Nucleus accumbens (tissue), 56 donors: ENCODE data around the gene CCNJ.
A peak's percentile ranks its signal among the peaks of the same experiment; 100 is the strongest.

Experiments used
- DNase-seq, 56 donors: peaks; one replicate each; lab custom pipeline; 2025; lab: John Stamatoyannopoulos, UW

The CCNJ gene

DNA sequence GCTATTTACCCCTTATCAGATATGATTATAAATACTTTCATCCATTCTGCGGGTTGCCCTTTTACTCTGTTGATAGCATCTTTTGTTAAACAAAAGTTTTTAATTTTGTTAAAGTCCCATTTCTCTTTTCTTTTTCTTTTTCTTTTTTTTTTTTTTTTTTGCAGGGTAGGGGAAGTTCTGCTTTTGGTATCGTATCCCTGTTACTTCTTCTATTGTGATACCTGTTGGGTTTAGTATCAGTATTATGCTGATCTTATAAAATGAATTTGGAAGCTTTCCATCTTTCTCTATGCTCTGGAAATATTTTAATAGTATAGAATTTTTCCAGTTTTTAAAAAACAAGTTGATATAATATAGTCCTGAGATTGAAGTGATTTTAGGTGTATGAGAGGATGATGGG is 6.0 kb downstream of the CCNJ start:
- no peak for DNase-seq

DNA sequence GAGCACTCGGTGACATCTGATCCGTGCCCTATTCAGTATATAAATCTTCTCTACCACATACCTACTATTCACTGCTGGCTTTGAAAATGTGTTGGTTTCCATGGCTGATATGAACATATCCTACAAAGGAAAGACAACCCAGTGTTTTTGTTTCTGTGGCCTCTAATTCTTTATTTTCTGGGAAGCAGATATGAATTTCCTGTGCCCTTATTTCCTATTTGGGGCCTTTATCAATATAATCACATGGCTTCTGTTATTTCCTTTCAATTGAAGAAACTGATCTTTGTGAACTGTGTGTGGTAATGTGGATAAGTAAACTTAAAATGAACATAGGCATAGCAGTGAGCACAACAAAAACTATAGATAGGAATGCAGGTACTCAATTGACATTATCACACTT is 10.6 kb downstream of the CCNJ start:
- DNase-seq = no peak

DNA sequence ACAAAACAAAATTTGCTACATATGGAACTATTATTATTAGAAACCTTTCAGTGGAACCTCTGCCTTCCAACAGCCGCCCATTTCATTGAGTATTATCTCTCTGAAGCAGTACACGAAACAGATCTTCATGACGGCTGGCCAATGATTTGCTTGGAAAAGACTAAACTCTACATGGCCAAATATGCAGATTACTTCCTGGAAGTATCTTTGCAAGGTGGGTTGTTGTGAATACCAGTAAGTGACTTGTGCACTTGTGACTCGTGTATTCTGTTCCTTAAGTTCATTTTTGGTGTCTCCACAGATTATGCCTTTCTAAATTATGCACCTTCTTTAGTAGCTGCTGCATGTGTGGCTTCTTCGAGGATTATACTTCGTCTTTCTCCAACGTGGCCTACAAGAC is 13.4 kb downstream of the CCNJ start:
- no peak for DNase-seq

DNA sequence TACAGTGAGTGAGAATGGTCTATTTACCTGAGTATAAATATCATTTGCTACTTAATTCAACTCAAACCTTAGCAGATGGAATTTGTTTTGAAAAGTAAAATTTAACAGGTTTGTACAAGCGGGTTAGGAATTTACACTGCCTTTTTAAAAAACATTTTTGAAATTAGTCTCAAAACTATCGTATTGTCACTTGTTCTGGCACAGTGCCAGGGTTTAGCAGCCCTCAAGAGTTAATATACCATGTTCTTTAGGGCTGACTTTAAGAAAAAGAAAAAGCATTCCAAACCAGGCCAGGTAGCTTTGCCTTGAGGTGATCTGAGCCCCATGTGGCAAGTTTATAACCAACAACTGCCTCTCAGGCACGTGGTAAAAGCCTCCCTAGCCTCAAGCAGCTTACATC is 17.8 kb downstream of the CCNJ start:
- no peak for DNase-seq

DNA sequence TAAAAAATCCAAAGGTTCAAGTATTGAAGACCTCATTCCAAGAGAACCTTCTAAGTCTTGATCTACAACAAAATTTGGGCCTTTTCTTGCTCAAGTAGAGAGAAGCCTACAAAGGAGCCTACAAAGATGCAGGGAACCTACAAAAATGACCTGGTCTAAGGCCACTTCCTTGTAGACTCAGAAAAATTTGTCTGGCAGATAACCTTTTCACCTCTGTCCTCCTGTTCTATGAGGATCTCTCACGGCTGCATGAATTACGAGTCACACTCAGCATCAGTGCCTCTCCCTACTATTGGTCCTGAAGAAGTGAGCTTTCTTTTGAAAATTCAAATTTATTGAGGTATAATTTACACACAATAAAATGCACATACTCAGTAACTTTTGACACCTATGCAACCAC is 29.3 kb downstream of the CCNJ start:
- no peak for DNase-seq

DNA sequence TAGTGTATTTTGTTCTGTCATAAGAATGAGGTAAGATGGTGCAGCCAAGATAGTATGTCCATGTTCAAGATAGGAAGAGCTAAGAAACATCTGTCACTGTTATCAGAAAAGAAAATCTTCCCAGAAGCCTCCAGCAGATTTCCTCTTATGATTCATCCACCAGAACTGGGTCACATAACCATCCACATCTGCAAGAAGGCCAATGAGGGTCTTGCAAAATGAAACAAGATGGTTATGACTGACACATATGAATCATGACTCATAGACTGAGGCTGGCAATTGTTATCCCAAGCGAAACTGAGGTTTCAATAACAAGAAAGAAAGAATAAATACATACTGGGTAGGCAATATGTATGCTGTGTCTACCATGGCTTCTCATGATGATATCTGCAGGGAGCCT is 30.3 kb downstream of the CCNJ start:
- DNase-seq = no peak

DNA sequence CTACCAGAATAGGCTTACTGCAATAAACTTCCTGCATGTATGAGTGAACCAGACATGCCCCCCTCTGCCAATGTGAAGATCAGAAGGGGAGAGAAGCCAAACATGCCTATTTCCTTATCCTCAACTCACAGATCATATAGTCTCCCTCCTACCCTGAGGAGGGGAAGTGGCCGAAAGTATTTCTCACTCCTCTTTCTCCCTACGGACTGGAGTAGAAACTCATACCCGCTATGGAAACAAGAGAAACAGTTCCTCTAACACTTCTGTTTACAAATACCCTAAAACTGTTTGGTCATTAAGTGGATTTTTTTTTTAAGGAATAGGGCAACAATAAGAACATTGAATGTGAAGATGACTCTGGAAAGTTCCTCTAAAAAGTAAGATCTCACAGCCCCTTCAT is 31.4 kb downstream of the CCNJ start:
- no peak for DNase-seq

DNA sequence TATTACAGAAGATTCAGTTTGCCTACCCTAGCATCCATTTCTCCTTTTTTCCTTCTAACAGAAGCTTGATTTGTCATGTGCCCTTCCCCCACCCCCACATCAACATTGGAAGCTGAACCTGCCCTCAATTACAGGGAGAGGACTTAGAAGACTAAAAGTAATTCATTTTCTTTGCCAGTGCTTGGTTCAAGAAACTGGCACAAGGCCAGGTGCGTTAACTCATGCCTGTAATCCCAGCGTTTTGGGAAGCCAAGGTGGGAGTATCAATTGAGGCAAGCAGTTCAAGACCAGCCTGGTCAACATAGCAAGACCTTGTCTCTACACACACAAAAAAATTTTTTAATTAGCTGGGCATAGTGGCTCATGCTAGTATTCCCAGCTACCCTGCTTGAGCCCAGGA is 32.6 kb downstream of the CCNJ start:
- DNase-seq = peak in 1 of 56 donors; percentile 2

DNA sequence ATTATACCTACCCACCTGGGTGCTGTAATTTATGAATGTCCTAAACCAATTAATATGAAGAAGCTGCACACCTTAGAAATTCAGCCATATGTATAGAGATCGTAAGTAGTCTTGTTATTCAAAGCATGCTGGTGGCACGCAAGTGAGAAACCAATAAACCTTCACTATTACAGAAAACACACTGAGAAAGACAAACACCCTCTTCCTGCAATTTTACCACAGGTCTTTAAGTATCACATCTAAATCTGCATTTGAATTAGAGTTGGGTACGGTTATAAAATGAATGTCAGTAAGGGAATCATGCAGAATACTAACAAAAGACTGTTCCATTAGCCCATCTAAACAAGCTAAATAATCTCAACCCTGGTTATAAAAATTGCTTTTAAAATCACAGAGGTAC is 33.8 kb downstream of the CCNJ start:
- DNase-seq = no peak

DNA sequence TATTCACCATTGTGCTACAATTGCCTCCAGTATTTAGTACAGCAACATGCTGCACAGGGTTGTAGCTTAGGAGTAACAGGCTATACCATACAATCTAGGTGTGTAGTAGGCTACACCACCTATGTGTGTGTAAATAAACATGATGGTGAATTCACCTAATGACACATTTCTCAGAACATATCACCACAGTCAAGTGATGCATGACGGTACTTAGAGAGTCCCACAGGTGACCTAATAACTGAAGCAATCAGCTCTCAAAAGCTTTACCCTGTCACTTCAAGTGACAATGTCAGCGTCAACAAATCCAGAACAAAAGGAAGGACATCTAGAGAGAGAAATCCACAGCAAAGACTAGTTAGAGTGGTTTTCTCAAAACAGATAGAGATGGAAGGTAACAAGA is 38.8 kb downstream of the CCNJ start:
- DNase-seq = no peak

DNA sequence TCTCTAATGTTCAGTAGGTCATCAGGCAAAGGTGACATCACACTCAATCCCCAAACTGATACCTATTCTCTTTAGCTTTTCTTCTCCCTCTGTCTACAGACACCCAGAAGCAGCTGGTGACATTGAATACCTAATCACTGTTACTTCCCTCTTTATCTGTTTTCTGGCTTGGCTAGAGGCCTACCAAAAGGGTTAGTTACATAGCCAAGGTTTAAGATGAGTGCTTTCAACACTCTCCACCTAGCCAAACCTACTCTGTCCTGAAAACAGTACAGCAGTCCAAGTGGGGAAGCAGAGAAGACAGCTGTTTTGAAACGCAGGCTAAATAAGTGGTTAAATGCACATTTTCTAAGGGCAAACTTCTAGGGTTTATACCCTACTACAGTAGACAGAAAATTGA is 39.4 kb downstream of the CCNJ start:
- DNase-seq = no peak

DNA sequence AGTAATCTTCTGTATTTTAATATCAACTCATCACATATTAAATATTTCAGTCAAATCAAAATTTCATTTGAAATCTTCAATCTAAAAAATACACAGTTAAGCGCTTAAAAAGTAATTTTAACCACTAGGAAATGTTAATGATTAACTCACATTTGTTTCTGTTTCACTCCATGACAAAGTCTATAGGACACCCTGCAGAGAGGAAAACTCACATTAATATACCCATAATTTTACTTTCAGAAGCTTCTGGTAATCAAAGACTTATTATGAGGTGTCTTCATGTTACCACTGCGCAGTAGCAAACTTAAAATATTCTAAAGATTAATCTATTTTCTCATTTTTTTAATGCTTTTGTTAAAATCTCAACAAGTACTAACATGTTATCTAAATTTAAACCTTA is 45.7 kb downstream of the CCNJ start:
- no peak for DNase-seq

DNA sequence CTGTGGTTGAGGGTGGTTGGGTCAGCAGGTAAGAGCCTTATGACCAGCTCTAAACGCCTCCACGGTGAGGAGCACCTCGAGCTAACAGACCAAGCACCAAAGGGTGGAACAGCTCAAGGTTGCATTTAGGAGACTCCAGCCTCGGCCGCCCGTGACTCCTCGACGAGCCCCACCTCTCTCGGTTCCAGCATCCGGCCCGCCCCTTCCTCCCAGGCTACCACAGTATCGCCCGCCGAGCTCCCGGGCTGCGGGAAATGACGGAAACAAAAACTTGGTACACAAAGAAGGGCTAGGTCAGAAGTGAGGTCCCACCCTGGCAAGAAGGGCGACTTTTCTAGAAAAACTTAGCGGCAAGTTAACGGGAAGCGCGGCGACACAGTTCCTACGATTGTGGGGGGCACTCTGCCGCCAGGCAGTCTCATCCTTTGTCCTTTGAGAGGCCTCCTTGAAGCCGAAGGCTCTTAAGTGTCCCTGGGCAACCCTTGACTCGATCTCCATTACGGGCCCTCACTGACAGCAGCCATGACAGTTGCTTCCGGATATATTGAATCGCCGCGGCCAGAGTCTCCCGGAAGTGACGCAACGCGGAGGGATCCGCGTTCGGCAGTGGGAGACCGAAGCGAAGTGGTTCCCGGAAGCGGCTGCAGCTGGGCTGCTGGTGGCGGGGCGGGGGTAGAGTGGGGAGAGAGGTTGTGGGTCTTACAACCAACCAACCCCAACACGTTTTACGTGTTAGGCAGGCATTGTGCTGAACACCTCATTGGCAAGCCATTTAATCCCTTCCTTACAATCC is 46.5 kb downstream of the CCNJ start:
- peak; percentile 25 to 93 (median 82) for DNase-seq

DNA sequence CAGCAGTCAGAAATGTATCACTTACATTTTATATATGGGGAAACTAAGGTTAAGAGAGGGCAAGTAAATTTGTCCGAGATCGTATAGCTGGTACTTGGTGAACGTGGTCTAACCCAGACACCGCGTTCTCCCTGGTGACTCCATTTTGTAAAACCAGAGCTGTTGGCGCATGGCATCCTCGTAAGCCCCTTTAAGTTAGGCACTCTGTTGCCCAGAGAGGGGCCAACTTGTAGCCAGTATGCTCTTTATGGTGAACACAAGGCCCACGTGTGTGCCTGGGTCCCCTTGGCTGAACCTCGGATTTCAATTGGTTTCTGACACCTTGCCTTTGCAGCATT is 47.0 kb downstream of the CCNJ start:
- peak in 4 of 56 donors; percentile 9 to 35 (median 16) for DNase-seq

DNA sequence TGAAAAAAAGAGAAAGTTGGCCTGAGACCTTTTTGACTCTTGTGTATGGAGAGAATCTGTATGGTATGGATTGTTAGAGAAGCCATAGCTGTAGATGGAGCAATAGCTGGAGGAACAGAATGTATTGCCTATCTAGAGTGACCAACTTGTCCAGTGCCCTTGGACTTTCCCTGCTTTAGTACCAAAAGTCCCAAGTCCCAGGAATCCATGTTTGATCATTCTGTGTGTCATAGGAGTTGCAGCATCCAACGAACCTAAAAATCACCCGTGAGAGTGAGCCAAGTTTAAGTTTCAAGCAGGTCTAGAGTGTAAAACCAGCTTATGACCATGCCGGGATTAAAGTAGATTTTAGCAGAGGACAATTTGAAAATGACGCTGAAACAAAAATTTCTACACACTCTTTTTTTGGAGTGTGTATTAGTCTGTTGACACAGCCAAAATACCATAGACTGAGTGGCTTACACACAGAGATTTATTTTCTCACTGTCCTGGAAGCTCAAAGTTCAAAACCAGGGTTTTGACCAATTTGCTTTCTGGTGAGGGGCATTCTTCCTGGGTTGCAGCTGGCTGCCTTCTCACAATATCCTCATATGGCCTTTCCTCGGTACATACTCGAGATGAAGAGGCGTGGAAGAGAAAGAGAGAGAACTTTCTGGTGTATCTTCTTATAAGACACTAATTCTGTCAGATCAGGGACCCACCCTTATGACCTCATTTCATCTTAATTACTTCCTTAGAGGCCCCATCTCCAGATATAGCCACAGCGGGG is 49.8 kb downstream of the CCNJ start:
- DNase-seq = no peak

DNA sequence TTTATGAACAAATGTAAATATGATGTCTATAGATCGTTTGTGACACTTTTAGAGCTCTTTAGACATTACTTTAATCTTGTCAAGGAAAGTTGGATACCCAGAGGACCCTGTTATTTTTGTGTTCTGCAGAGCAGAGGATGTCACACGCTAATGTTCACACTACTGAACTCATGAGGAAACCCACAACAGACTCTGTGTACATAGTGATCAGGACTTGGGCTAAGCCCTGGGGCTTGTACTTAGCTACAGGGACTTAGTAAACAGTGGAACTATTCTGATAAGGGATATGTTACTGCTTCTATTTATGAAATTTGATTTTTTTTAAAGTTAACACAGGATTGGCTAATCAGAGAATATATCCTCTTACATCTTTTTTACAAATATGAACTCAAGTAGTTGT is 50.6 kb downstream of the CCNJ start:
- DNase-seq = no peak

DNA sequence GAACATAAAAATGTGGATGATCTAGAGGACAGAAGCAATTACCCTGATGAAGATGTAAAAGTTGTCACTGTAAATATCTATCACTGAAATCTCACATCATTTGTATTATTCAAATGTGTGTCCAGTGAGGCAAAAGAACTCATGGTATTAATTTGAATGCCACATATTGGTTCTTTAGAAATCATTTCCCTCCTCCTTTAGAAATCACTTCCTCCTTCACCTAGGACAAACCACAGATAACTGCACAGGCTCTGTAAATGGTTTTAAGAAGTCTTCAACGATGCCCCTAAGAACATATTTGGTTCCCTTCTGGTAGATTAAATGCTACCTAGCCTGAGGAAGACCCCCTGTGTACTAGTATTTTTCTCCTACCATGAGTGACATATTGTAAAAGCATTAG is 53.6 kb downstream of the CCNJ start:
- no peak for DNase-seq

DNA sequence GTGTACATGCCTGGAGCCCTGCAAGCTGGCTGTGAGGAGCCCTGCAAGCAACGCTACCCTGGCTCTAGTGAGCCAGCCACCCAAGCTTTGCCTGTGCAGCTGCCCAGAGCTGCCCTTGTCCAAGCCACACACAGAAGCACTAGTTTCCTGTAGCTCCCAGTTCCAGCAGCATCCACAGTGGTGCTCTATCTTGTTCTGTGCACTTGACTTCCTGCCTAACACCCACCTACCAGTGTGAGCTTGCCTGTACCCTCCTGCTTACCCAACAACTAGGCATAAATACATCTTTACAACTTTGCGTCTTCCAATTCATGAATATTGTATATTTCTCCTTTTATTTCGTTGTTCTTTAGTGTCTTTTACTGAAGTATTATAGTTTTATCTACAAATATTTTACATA is 54.5 kb downstream of the CCNJ start:
- no peak for DNase-seq

DNA sequence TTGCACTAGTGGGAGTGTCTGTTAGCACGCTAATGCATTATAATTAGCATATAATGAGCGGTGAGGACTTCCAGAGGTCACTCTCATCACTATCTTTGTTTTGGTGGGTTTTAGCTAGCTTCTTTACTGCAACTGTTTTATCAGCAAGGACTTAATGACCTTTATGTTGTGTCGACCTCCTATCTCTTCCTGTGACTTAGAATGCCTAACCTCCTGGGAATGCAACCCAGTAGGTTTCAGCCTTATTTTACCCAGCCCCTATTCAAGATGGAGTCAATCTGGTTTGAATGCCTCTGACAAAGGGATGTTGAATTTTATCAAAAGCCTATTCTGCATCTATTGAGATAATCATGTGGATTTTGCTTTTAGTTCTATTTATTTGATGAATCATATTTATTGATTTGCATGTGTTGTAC is 64.2 kb downstream of the CCNJ start:
- no peak for DNase-seq
